Naive thymus-derived CD4-positive, alpha-beta T cell (primary cell): ENCODE measurements around the gene PLEKHM1. TPM values are rescaled to one million over a fixed set of nuclear protein-coding genes. Genes with fewer than 3 reads are reported as not detected.
"Not testable (repeated sequence)": the region's sequence is repeated elsewhere in the genome, so short reads cannot be mapped to it uniquely, and the experiment has no call there.

ENCODE experiments used
- ATAC-seq: fragments of 150-1000 bp; cut with Tn5 transposase; 2 replicates; pipeline ENCODE4 v1.10.0; 2021; ENCODE audit warnings: mild to moderate bottlenecking, moderate library complexity
- CTCF ChIA-PET: fragments of 350-600 bp; sonication (Branson Sonifier 250); formaldehyde crosslinking; loops from one replicate; lab custom pipeline; 2021; ENCODE audit warnings: antibody characterized with exemption; lab: Charles Lee
- POLR2A ChIA-PET: fragments of 350-600 bp; sonication (Branson Sonifier 250); formaldehyde crosslinking; loops from one replicate; lab custom pipeline; 2021; ENCODE audit warnings: antibody characterized with exemption, inconsistent platforms; lab: Charles Lee
- DNase-seq, 9 donors: peaks; one replicate each; pipeline versions ENCODE4 v3.0.0 to v3.0.0-alpha.2; 2020 to 2022; ENCODE audit warnings: mixed read lengths in 1 of 9
- H3K27ac ChIP-seq: one replicate; pipeline ENCODE4 v1.7.0; 2013; ENCODE audit warnings: mild to moderate bottlenecking, low read depth, low read length, moderate library complexity
- H3K27me3 ChIP-seq, 2 donors: one replicate each; pipeline ENCODE4 v1.7.0; 2013; ENCODE audit warnings: low read length in 2 of 2, mild to moderate bottlenecking in 2 of 2, moderate library complexity in 2 of 2; ENCODE audit not compliant: control insufficient read depth in 2 of 2, insufficient read depth in 2 of 2
- H3K36me3 ChIP-seq, 3 experiments: 1 replicate in 2 of 3; 2 replicates in 1 of 3; pipeline ENCODE4 v1.7.0; 2013; ENCODE audit warnings: low read length in 3 of 3, mild to moderate bottlenecking in 3 of 3, moderate library complexity in 1 of 3; ENCODE audit not compliant: insufficient read depth in 3 of 3, control insufficient read depth in 2 of 3
- H3K4me1 ChIP-seq, 2 donors: one replicate each; pipeline ENCODE4 v1.7.0; 2013; ENCODE audit warnings: low read length in 2 of 2, mild to moderate bottlenecking in 2 of 2, moderate library complexity in 1 of 2; ENCODE audit not compliant: control insufficient read depth in 2 of 2, insufficient read depth in 2 of 2
- H3K4me3 ChIP-seq: 2 replicates; pipeline ENCODE4 v1.7.0; 2013; ENCODE audit warnings: mild to moderate bottlenecking, low read length
- H3K9me3 ChIP-seq, 3 experiments: 1 replicate in 2 of 3; 2 replicates in 1 of 3; pipeline ENCODE4 v1.7.0; 2013; ENCODE audit warnings: low read length in 3 of 3; ENCODE audit not compliant: control insufficient read depth in 2 of 3
- H3K27ac Mint-ChIP-seq, 9 donors: one replicate each; pipeline ENCODE4 v1.8.0; 2020 to 2022; ENCODE audit warnings: mixed read lengths in 9 of 9, mild to moderate bottlenecking in 8 of 9, moderate library complexity in 5 of 9, inconsistent platforms in 2 of 9
- H3K27me3 Mint-ChIP-seq, 5 donors: one replicate each; pipeline ENCODE4 v1.8.0; 2021 to 2022; ENCODE audit warnings: mixed read lengths in 5 of 5, mild to moderate bottlenecking in 1 of 5
- H3K36me3 Mint-ChIP-seq, 5 donors: one replicate each; pipeline ENCODE4 v1.8.0; 2020 to 2022; ENCODE audit warnings: mixed read lengths in 5 of 5, mild to moderate bottlenecking in 3 of 5, inconsistent platforms in 1 of 5
- H3K4me1 Mint-ChIP-seq, 7 donors: one replicate each; pipeline ENCODE4 v1.8.0; 2020 to 2022; ENCODE audit warnings: mixed read lengths in 7 of 7, mild to moderate bottlenecking in 3 of 7, inconsistent platforms in 1 of 7
- H3K4me3 Mint-ChIP-seq, 10 donors: one replicate each; pipeline ENCODE4 v1.8.0; 2020 to 2022; ENCODE audit warnings: mild to moderate bottlenecking in 10 of 10, mixed read lengths in 10 of 10, moderate library complexity in 6 of 10, inconsistent platforms in 2 of 10
- H3K9me3 Mint-ChIP-seq, 11 donors: one replicate each; pipeline ENCODE4 v1.8.0; 2020 to 2022; ENCODE audit warnings: mixed read lengths in 11 of 11, mild to moderate bottlenecking in 4 of 11, inconsistent platforms in 1 of 11, moderate library complexity in 1 of 11
- intact Hi-C, 2 donors: fragments of 100-400 bp; cut with micrococcal nuclease; formaldehyde crosslinking; loops; one replicate each; pipeline ENCODE4 v1.15.1; 2023
- polyA plus RNA-seq, 2 donors: library from polyadenylated mRNA; unstranded; fragments of 300-500 nt; fragmentation: Illumina TruSeq; gene quantifications; one replicate each; pipeline ENCODE4 v1.2.3, GENCODE V29; 2021
- total RNA-seq, 6 experiments: library from RNA in 5 of 6; stranded (reverse) in 5 of 6; gene quantifications; 1 replicate in 5 of 6; 2 replicates in 1 of 6; pipeline ENCODE4 v1.2.3 and lab custom pipeline; 2021 to 2026

The PLEKHM1 gene
- total and polyA plus RNA-seq, 7 experiments from 2014 or later: 11.5 to 111 (median 76.3) TPM

DNA sequence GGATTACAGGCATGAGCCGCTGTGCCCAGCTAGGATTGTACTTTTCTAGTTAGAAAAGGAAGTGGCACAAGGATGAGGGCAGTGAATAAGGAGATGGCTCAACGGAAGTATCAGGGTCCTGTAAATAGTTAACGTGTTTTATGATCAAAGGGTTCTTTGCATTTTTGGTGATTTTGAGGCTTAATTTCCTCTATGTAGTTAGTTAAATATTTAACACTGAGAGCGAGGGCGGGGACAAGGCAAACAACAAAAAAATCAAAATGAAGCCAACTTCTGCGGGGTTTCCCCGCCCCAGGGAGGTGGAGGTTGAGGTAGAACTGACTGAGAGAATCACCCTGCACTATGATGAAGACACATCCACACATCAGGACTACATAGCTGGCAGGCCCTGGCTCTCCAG lies 42.5 kb downstream of the PLEKHM1 start:
- H3K27me3 ChIP-seq, ATAC-seq, H3K4me1 ChIP-seq, POLR2A ChIA-PET, CTCF ChIA-PET, intact Hi-C loops, H3K27ac ChIP-seq, H3K4me3 ChIP-seq, H3K9me3 ChIP-seq, H3K4me3 Mint-ChIP-seq, H3K27me3 Mint-ChIP-seq, H3K9me3 Mint-ChIP-seq, DNase-seq: not testable (repeated sequence)
- Mint-ChIP-seq H3K36me3 (peaks cover 0 to 21% (median 4%) of the 10 kb centered on the region in 5 donors), H3K4me1 (peaks cover 0 to 31% (median 10%) of the 10 kb centered on the region in 7 donors), H3K27ac (peak overlapping the region in 2 of 9 donors; percentile 29 to 32)
- peaks cover 0 to 14% (median 0%) of the 10 kb centered on the region in 3 experiments for H3K36me3 ChIP-seq

DNA sequence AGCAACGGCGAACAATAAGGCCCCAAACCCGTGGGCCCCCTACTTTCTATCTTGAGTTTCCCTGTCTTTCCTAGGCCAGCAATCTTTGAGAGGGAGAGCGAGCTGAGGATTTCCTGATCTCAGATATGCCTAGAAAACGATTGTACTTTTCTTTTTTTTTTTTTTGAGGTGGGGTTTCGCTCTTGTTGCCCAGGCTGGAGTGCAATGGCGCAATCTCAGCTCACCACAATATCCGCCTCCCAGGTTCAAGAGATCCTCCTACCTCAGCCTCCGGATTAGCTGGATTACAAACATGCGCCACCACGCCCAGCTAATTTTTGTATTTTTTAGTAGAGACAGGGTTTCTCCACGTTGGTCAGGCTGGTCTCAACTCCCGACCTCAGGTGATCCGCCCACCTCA lies 42.9 kb downstream of the PLEKHM1 start:
- intact Hi-C loops, H3K4me3 ChIP-seq, H3K27me3 Mint-ChIP-seq, H3K27ac ChIP-seq, H3K4me3 Mint-ChIP-seq, CTCF ChIA-PET, DNase-seq, H3K9me3 ChIP-seq, H3K4me1 ChIP-seq, H3K27me3 ChIP-seq, ATAC-seq, H3K9me3 Mint-ChIP-seq, POLR2A ChIA-PET, H3K27ac Mint-ChIP-seq: not testable (repeated sequence)
- H3K36me3 Mint-ChIP-seq: peaks cover 0 to 21% (median 4%) of the 10 kb centered on the region in 5 donors
- H3K4me1 Mint-ChIP-seq: peaks cover 0 to 31% (median 10%) of the 10 kb centered on the region in 7 donors
- H3K36me3 ChIP-seq: peaks cover 0 to 14% (median 0%) of the 10 kb centered on the region in 3 experiments

DNA sequence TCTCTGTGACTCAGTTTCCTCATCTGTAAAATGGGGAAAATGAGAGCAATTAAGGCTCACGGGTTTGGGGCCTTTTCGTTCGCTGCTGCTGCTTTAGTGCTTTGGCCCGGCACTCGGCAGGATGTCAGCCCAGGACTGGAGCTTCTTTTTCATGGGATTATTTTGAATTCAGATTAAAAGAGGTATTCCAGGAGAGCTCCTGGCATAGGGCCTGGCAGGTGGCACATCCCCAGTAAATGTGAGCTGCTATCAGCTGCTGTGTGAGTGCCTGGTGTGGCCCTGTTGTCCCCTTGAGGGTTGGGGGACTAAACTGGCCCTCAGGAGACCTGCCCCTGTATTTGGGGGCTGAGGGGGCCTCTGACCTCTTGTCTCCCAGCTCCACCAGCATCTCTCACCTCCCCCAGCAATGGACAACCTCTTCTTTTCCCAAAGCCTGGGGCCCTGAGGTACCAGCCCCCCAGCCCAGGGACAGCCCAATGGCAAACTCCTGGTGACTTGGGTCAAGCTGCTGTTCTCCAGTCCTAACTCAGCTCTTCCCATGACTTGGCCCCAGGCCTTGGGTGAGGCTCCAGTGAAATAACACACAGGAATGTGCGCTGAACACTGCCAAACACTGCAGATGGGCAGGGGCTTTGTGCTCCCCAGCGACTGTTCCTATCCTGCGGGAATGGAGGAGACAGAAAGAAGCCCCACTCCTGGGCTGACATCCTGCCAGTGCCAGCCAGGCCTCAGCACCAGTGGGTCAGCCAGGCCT lies 43.5 kb downstream of the PLEKHM1 start:
- CTCF ChIA-PET: not testable (repeated sequence)

DNA sequence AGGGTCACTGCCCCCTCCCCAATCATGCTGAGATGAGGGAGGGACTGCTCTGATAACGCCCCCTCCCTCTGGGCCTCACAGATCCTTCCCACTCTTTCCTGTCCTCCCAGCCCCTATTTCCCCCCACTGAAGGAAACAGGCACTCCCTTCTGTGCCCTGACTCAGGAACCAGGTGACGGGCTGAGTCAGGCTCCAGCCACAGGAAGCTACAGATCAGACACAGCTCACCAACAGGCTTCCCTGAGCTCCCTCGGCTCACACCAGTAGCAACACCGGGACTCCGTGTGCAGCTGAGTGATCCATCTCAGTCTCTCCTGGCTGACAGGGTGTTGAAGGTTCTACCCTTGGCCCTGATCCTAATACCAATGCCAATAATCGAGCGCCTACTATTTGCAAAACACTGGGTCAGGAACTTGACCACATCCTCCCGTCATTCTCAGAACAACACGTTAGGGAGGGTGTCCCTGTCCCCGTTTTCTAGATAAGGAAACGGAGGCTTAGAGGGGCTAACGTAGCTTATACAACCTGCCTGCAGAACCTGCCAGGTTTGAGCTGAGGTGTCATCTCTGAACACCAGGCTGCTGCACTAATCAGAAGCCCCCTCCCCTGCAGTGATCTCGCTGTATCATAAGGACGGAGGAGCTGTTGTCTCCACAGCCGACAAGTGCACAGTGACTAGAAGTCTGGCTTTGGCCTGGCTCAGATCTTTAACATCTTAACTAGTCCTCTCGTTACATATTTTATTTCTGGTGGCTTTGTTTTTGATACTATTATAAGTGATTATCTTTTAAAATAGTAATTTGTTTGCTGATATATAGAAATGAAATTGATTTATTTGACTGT lies 44.4 kb downstream of the PLEKHM1 start:
- H3K27ac ChIP-seq, POLR2A ChIA-PET, H3K9me3 ChIP-seq, H3K27me3 ChIP-seq, H3K4me1 ChIP-seq, CTCF ChIA-PET, intact Hi-C loops, H3K27me3 Mint-ChIP-seq, H3K4me3 ChIP-seq, H3K9me3 Mint-ChIP-seq: not testable (repeated sequence)
- Mint-ChIP-seq H3K4me3 (peak overlapping the region in 2 of 10 donors; percentile 4 to 79), H3K27ac (peak overlapping the region in 6 of 9 donors; percentile 13 to 90 (median 53)), H3K4me1 (peaks cover 0 to 32% (median 16%) of the 10 kb centered on the region in 7 donors), H3K36me3 (peaks cover 0 to 21% (median 4%) of the 10 kb centered on the region in 5 donors)
- H3K36me3 ChIP-seq: peaks cover 0 to 14% (median 0%) of the 10 kb centered on the region in 3 experiments
- peak in 1 of 9 donors; percentile 46 for DNase-seq
- peak; percentile 81 for ATAC-seq

More for the DNA sequence above, 43.5 kb downstream of the PLEKHM1 start:
- intact Hi-C loops, H3K4me3 Mint-ChIP-seq, DNase-seq, ATAC-seq, H3K9me3 ChIP-seq, POLR2A ChIA-PET, H3K4me3 ChIP-seq, H3K27me3 Mint-ChIP-seq, H3K27me3 ChIP-seq, H3K27ac Mint-ChIP-seq, H3K9me3 Mint-ChIP-seq, H3K4me1 ChIP-seq, H3K27ac ChIP-seq: not testable (repeated sequence)
- peaks cover 0 to 14% (median 0%) of the 10 kb centered on the region in 3 experiments for H3K36me3 ChIP-seq
- peaks cover 0 to 31% (median 10%) of the 10 kb centered on the region in 7 donors for H3K4me1 Mint-ChIP-seq
- H3K36me3 Mint-ChIP-seq: peaks cover 0 to 21% (median 4%) of the 10 kb centered on the region in 5 donors

DNA sequence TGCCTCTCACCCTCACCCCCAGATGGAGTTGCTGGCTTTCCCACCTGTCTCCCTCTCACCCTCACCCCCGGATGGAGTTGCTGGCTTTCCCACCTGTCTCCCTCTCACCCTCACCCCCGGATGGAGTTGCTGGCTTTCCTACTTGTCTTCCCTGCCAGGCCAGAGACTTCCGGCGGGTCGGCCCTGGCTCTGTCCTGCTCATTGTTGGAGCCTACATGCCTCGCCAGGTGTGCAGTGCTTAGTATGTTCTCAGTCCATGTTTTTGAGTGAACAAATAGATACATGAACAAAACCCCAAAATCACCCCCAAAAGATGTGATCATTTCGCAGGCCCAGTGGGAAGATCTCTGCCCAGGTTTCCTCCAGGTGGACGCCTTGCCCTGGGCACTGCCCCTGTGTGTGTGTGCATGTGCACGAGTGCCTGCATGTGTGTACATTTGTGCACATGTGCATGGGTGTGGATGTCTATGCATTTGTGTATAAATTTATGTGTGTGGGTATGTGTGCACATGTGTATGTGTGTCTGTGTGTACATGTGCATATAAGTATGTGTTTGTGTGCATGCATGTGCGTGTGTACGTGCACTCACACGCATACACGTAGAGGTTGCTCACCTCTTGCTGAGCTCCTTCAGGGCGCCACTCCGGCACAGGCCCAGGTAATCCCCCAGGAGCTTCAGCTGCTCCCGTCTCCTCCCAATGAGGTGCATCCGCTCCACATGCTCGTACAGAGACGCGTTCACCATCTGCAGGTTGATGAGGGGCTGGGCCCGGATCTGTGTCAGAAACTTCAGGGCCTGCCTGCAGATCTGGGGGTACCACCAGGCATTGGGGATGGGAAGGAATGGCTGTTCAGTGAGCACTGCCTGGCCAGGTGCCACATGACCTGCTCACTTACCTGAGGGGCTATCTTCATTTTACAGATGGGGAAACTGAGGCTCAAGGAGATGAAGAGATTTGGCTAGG lies 45.4 kb downstream of the PLEKHM1 start:
- H3K9me3 Mint-ChIP-seq, intact Hi-C loops, H3K4me3 ChIP-seq, H3K27me3 Mint-ChIP-seq, POLR2A ChIA-PET, H3K4me1 ChIP-seq, H3K27ac ChIP-seq, H3K4me3 Mint-ChIP-seq, H3K9me3 ChIP-seq, ATAC-seq, DNase-seq, CTCF ChIA-PET, H3K27me3 ChIP-seq: not testable (repeated sequence)
- peaks cover 0 to 15% (median 0%) of the 10 kb centered on the region in 3 experiments for H3K36me3 ChIP-seq
- H3K36me3 Mint-ChIP-seq: peaks cover 0 to 21% (median 4%) of the 10 kb centered on the region in 5 donors
- H3K27ac Mint-ChIP-seq: peak overlapping the region in 3 of 9 donors; percentile 58 to 74 (median 61)
- peaks cover 0 to 39% (median 20%) of the 10 kb centered on the region in 7 donors for H3K4me1 Mint-ChIP-seq

DNA sequence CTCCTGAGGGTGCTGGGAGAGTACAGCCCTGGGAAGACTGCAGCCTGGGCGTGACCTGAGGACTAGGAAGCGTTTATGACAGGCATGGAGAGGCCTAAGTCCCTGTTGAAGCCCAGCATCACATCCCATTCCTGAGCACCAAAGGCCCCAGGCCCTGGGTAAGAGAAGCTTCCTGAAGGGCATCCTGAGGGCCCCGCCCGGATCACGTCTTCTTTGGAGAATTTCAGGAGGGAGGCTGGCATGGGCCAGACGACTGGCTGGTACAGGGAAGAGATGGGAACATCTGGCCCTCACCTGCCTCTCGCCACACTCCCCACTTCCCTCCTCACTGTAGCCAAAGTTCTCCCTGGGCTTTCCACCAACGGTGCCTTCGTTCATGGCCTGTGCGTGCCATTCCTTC lies 46.2 kb downstream of the PLEKHM1 start:
- H3K4me3 ChIP-seq, H3K9me3 Mint-ChIP-seq, H3K27me3 ChIP-seq, H3K4me3 Mint-ChIP-seq, ATAC-seq, H3K27me3 Mint-ChIP-seq, intact Hi-C loops, H3K4me1 ChIP-seq, POLR2A ChIA-PET, DNase-seq, H3K27ac ChIP-seq, CTCF ChIA-PET, H3K9me3 ChIP-seq, H3K27ac Mint-ChIP-seq: not testable (repeated sequence)
- H3K4me1 Mint-ChIP-seq: peaks cover 0 to 37% (median 20%) of the 10 kb centered on the region in 7 donors
- peaks cover 0 to 18% (median 0%) of the 10 kb centered on the region in 3 experiments for H3K36me3 ChIP-seq
- peaks cover 0 to 16% (median 4%) of the 10 kb centered on the region in 5 donors for H3K36me3 Mint-ChIP-seq
